ENCODE results near the gene TMUB2. TPM values are rescaled to one million over a fixed set of nuclear protein-coding genes. Genes with fewer than 3 reads are reported as not detected.
"Not testable (repeated sequence)": the region's sequence is repeated elsewhere in the genome, so short reads cannot be mapped to it uniquely, and the experiment has no call there.

Gene TMUB2
- total and polyA plus RNA-seq, 12 donors = 16.3 to 37.2 (median 20.1) TPM

DNA sequence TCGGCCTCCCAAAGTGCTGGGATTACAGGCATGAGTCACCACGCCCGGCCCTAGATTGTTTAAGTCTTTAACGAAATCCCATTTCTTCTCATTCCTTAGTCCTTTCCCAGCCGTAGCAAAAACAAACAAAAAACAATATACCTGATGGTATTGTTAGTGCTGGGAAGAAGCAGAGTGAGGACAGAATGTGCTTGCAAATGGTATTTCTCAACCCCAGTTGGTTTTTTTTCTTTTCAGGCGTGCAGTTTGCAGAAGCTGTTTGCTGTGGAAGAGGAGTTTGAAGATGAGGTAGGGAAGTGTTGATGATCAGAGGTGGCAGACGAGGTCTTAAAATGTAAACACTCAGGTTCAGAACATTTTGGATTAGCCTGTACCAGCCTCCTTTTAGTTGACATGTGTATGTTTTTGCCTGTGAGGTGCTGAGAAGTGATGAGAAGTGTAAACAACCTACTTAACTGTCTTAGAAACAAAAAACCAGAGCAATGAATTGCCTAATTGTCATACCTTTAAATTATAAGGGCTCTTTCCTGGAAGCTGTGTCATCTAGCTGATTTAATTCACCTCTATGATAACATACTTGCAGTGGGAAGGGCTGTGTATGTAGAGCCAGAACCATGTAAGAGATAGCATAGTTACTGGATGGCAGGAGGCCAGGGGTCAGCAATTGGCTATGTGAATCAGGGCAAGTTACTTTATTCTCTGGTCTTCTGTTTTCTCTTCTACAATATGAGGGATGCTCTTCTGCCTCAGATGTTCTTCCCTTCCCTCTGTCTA is 41.6 kb upstream of the TMUB2 start:
- ATAC-seq (peak in 2 of 8 donors; percentile 38 to 44), DNase-seq (peak in 1 of 2 donors; percentile 30)
- Histone ChIP-seq H3K27me3 (no peaks in the 10 kb centered on the region), H3K9me3 (no peaks in the 10 kb centered on the region), H3K27ac (peak overlapping the region in 9 of 10 donors; percentile 37 to 86 (median 79)), H3K4me1 (peaks cover 0 to 55% (median 21%) of the 10 kb centered on the region in 9 donors), H3K4me3 (no peak overlapping the region), H3K36me3 (no peaks in the 10 kb centered on the region)
- TF ChIP-seq, protein P1, sequence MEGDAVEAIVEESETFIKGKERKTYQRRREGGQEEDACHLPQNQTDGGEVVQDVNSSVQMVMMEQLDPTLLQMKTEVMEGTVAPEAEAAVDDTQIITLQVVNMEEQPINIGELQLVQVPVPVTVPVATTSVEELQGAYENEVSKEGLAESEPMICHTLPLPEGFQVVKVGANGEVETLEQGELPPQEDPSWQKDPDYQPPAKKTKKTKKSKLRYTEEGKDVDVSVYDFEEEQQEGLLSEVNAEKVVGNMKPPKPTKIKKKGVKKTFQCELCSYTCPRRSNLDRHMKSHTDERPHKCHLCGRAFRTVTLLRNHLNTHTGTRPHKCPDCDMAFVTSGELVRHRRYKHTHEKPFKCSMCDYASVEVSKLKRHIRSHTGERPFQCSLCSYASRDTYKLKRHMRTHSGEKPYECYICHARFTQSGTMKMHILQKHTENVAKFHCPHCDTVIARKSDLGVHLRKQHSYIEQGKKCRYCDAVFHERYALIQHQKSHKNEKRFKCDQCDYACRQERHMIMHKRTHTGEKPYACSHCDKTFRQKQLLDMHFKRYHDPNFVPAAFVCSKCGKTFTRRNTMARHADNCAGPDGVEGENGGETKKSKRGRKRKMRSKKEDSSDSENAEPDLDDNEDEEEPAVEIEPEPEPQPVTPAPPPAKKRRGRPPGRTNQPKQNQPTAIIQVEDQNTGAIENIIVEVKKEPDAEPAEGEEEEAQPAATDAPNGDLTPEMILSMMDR (IDR thresholded peaks at IDR 0.05) = no peak
- 74 to 79% methylated on average over 7 of the region's 7 CpGs for WGBS, 2 donors
- intact Hi-C loops (cut with DNase I) = loop anchor here in 4 of 10 donors (5.0 kb wide), 3 partner anchors 52 to 202 kb away; partner anchors contain the start of genes ATXN7L3 (in 1 of the 4) and GRN (in 1 of the 4)

DNA sequence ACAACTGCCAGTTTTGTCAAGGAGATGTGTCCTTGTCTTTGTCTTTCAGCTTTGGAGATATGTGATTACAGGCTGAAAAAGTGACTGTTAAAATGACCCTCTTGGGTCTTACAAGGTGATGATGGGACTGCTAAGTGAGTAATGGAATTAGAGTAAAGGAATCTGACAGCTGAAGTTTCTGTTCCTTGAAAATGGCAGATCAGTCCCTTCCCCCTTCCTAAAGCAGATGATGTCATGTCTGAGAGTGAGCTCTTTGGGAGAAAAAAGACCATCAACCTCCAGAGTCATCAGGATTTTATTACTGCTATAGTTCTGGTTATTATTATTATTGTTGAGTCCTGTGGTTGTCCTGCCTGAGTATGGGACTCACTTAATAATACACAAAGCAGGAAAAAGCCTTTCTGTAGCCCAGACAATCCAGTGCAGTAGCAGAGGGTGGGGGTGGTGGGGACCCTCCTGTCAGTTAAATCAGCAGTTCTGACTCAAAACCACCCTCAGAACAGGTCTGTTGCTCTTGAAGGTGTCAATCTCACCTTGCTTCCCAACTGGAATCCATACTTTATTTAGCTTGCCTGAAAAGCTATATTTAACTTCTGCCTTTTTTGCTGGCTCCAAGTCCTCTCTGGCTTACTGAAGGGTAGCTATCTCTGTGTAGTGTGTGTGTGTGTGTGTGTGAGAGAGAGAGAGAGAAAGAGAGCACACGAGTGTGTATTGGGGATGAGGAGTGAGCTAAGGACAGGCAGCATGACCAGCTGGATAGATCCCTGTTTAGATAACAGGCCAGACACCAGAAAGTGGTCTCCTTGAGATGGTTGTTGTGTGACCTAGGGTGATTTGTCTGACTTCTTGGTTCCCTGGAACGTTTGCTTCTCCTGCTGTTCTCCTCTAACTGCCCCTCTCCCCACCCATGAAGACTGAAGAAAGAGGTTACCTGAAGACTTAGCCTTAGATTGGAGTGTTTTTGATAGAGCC is 40.1 kb upstream of the TMUB2 start:
- peak in 1 of 2 donors; percentile 34 for DNase-seq
- peaks cover 0 to 55% (median 19%) of the 10 kb centered on the region in 9 donors for H3K4me1 ChIP-seq
- no peak overlapping the region for H3K4me3 ChIP-seq
- TF ChIP-seq, protein P1 (IDR thresholded peaks at IDR 0.05) = no peak
- H3K9me3 ChIP-seq = no peaks in the 10 kb centered on the region
- no peaks in the 10 kb centered on the region for H3K36me3 ChIP-seq
- no peaks in the 10 kb centered on the region for H3K27me3 ChIP-seq
- WGBS, 2 donors = 15 to 38% methylated on average over 2 of the region's 2 CpGs
- ATAC-seq = peak; percentile 47 to 84 (median 78)
- H3K27ac ChIP-seq = peak overlapping the region; percentile 32 to 86 (median 78)
- intact Hi-C loops (cut with DNase I) = no loop called here

DNA sequence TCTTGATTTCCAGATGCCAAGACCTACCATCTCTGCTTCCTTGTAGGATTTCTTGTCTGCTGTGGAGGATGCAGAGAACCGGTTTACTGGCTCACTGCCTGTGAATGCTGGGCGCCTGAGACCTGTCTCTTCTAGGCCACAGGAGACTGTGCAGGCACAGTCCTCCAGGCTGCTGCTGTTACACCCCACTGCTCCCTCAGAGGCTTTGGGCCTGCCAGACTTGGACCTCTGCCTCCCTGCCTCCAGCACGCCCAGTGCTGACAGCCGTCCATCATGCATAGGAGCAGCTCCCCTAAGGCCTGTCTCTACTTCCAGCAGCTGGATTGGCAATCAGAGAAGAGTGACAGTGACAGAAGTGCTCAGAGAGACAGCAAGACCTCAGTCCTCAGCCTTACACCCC is 39.0 kb upstream of the TMUB2 start:
- H3K4me3 ChIP-seq = no peak overlapping the region
- 46 to 69% methylated on average over 4 of the region's 4 CpGs for WGBS, 2 donors
- intact Hi-C loops (cut with DNase I) = no loop called here
- no peaks in the 10 kb centered on the region for H3K9me3 ChIP-seq
- peaks cover 0 to 4% (median 0%) of the 10 kb centered on the region in 9 donors for H3K36me3 ChIP-seq
- TF ChIP-seq, protein P1 (IDR thresholded peaks at IDR 0.05) = no peak
- ATAC-seq (peak; percentile 37 to 79 (median 56)), DNase-seq (peak in 1 of 2 donors; percentile 25)
- peaks cover 0 to 45% (median 15%) of the 10 kb centered on the region in 9 donors for H3K4me1 ChIP-seq
- peak overlapping the region in 9 of 10 donors; percentile 11 to 86 (median 74) for H3K27ac ChIP-seq
- no peaks in the 10 kb centered on the region for H3K27me3 ChIP-seq

DNA sequence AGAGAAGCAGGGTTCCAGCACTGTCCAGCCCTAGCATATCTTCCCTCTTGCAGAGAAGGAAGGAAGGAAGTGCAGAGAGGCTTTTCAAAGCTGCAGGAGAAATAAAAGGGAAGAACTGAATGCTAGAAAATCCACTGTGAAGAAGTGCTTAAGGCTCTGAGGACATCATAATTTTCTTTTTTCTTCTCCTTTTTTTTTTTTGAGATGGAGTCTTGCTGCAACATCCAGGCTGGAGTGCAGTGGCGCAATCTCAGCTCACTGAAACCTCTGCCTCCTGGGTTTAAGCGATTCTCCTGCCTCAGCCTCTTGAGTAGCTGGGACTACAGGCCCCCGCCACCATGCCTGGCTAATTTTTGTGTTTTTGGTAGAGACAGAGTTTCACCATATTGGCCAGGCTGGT is 37.7 kb upstream of the TMUB2 start:
- H3K36me3 ChIP-seq; H3K27ac ChIP-seq; H3K4me3 ChIP-seq; DNase-seq; intact Hi-C loops (cut with DNase I); H3K27me3 ChIP-seq; ATAC-seq; H3K9me3 ChIP-seq: not testable (repeated sequence)
- H3K4me1 ChIP-seq = peaks cover 0 to 45% (median 15%) of the 10 kb centered on the region in 9 donors
- 96 to 97% methylated on average over 3 of the region's 3 CpGs for WGBS, 2 donors
